Keratinocyte (primary cell): ENCODE data around the gene KPNA3.

Source experiments
- CTCF ChIP-seq, 3 experiments: IDR thresholded peaks in 1 of 3; conservative IDR thresholded peaks in 1 of 3; optimal IDR thresholded peaks in 1 of 3; 2 replicates in 2 of 3; 3 replicates in 1 of 3; pipeline versions ENCODE3 to v1.5.1; 2011; ENCODE audit warnings: low read length in 3 of 3, mild to moderate bottlenecking in 3 of 3, moderate library complexity in 2 of 3, control low read depth in 1 of 3, inconsistent platforms in 1 of 3; ENCODE audit not compliant: insufficient read depth in 2 of 3; ENCODE audit errors: extremely low read depth in 1 of 3
- EZH2 ChIP-seq: IDR thresholded peaks from one replicate; pipeline ENCODE4 v1.6.1; 2012; ENCODE audit warnings: inconsistent platforms, mild to moderate bottlenecking, low read length, moderate library complexity

- TF ChIP-seq EZH2, result no peak
- no peak for TF ChIP-seq CTCF (optimal IDR thresholded peaks at IDR 0.05 in 1 of 3, IDR thresholded peaks at IDR 0.05 in 1 of 3, conservative IDR thresholded peaks at IDR 0.05 in 1 of 3; ENCODE audit: extremely low read depth in 1 of 3, insufficient read depth in 2 of 3, low read length in 3 of 3)
Measured at GRCh38 chr13:49670828-49671227, 121.7 kb downstream of the KPNA3 start.
